ENCODE data around the gene HOATZ. TPM values are rescaled to one million over a fixed set of nuclear protein-coding genes. Genes with fewer than 3 reads are reported as not detected.

HOATZ gene
- not detected in 2 replicates for total RNA-seq

- H3K9me3 Mint-ChIP-seq: no peaks in the 10 kb centered on the region
- H3K4me1 Mint-ChIP-seq (ENCODE audit: low read depth): peaks cover 11% of the 10 kb centered on the region
- no peak within 1 kb of the TSS for H3K4me3 Mint-ChIP-seq (ENCODE audit: low read depth)
- peaks cover 36% of the 10 kb centered on the region for H3K27me3 Mint-ChIP-seq (ENCODE audit: low read depth)
- intact Hi-C loops (cut with micrococcal nuclease): no loop called here
- H3K36me3 Mint-ChIP-seq (ENCODE audit: low read depth): no peaks in the 10 kb centered on the region
- no peak within 1 kb of the TSS for H3K27ac Mint-ChIP-seq
- DNase-seq (ENCODE audit: low spot score): no peak
Observed at GRCh38 chr11:111514216-111515031, at the start of gene HOATZ. Gene HOATZ, plus strand, starts transcription at chr11:111514778. Its CDS starts 7 bp downstream, at chr11:111514785.

- no peak for DNase-seq (ENCODE audit: low spot score)
- intact Hi-C loops (cut with micrococcal nuclease): no loop called here
- Mint-ChIP-seq H3K4me3 (ENCODE audit: low read depth) (no peak overlapping the region), H3K4me1 (ENCODE audit: low read depth) (peaks cover 8% of the 10 kb centered on the region), H3K27me3 (ENCODE audit: low read depth) (peaks cover 20% of the 10 kb centered on the region), H3K27ac (no peak overlapping the region), H3K9me3 (no peaks in the 10 kb centered on the region), H3K36me3 (ENCODE audit: low read depth) (no peaks in the 10 kb centered on the region)
Observed at GRCh38 chr11:111465400-111465799, 49.2 kb upstream of the HOATZ start.

GRCh38 chr11:111466615-111467014 is 48.0 kb upstream of the HOATZ start:
- Mint-ChIP-seq H3K36me3 (ENCODE audit: low read depth) (no peaks in the 10 kb centered on the region), H3K27ac (no peak overlapping the region), H3K4me3 (ENCODE audit: low read depth) (no peak overlapping the region), H3K4me1 (ENCODE audit: low read depth) (peaks cover 8% of the 10 kb centered on the region), H3K9me3 (no peaks in the 10 kb centered on the region), H3K27me3 (ENCODE audit: low read depth) (peaks cover 15% of the 10 kb centered on the region)
- intact Hi-C loops (cut with micrococcal nuclease): no loop called here
- DNase-seq (ENCODE audit: low spot score): no peak

- intact Hi-C loops (cut with micrococcal nuclease): no loop called here
- Mint-ChIP-seq H3K9me3 (peaks cover 3% of the 10 kb centered on the region), H3K4me3 (ENCODE audit: low read depth) (no peak overlapping the region)
Observed at GRCh38 chr11:111469200-111469599, 45.4 kb upstream of the HOATZ start.

GRCh38 chr11:111472228-111472627 is 42.4 kb upstream of the HOATZ start:
- DNase-seq (ENCODE audit: low spot score): no peak
- Mint-ChIP-seq H3K36me3 (ENCODE audit: low read depth) (no peaks in the 10 kb centered on the region), H3K4me3 (ENCODE audit: low read depth) (no peak overlapping the region), H3K4me1 (ENCODE audit: low read depth) (peaks cover 5% of the 10 kb centered on the region), H3K27ac (no peak overlapping the region), H3K9me3 (peaks cover 3% of the 10 kb centered on the region), H3K27me3 (ENCODE audit: low read depth) (peaks cover 12% of the 10 kb centered on the region)
- intact Hi-C loops (cut with micrococcal nuclease): no loop called here

More at GRCh38 chr11:111469200-111469599, 45.4 kb upstream of the HOATZ start:
- no peak for DNase-seq (ENCODE audit: low spot score)
- Mint-ChIP-seq H3K36me3 (ENCODE audit: low read depth) (no peaks in the 10 kb centered on the region), H3K27ac (no peak overlapping the region), H3K27me3 (ENCODE audit: low read depth) (peaks cover 19% of the 10 kb centered on the region), H3K4me1 (ENCODE audit: low read depth) (peaks cover 8% of the 10 kb centered on the region)

GRCh38 chr11:111474432-111474831 is 40.1 kb upstream of the HOATZ start:
- DNase-seq (ENCODE audit: low spot score): no peak
- Mint-ChIP-seq H3K27ac (no peak overlapping the region), H3K27me3 (ENCODE audit: low read depth) (peaks cover 17% of the 10 kb centered on the region), H3K4me1 (ENCODE audit: low read depth) (peaks cover 2% of the 10 kb centered on the region), H3K4me3 (ENCODE audit: low read depth) (no peak overlapping the region), H3K36me3 (ENCODE audit: low read depth) (no peaks in the 10 kb centered on the region), H3K9me3 (peaks cover 3% of the 10 kb centered on the region)
- intact Hi-C loops (cut with micrococcal nuclease): no loop called here

GRCh38 chr11:111476366-111476765 is 38.2 kb upstream of the HOATZ start:
- H3K27ac Mint-ChIP-seq: no peak overlapping the region
- peaks cover 3% of the 10 kb centered on the region for H3K9me3 Mint-ChIP-seq
- no peak for DNase-seq (ENCODE audit: low spot score)
- intact Hi-C loops (cut with micrococcal nuclease): no loop called here
- H3K4me3 Mint-ChIP-seq (ENCODE audit: low read depth): no peak overlapping the region
- H3K36me3 Mint-ChIP-seq (ENCODE audit: low read depth): no peaks in the 10 kb centered on the region
- H3K4me1 Mint-ChIP-seq (ENCODE audit: low read depth): no peaks in the 10 kb centered on the region
- peaks cover 27% of the 10 kb centered on the region for H3K27me3 Mint-ChIP-seq (ENCODE audit: low read depth)

GRCh38 chr11:111476956-111477355 is 37.6 kb upstream of the HOATZ start:
- DNase-seq (ENCODE audit: low spot score): no peak
- intact Hi-C loops (cut with micrococcal nuclease): no loop called here
- Mint-ChIP-seq H3K4me1 (ENCODE audit: low read depth) (no peaks in the 10 kb centered on the region), H3K27me3 (ENCODE audit: low read depth) (peaks cover 27% of the 10 kb centered on the region), H3K9me3 (peaks cover 5% of the 10 kb centered on the region), H3K36me3 (ENCODE audit: low read depth) (no peaks in the 10 kb centered on the region), H3K27ac (no peak overlapping the region), H3K4me3 (ENCODE audit: low read depth) (no peak overlapping the region)

GRCh38 chr11:111477898-111478297 is 36.7 kb upstream of the HOATZ start:
- Mint-ChIP-seq H3K36me3 (ENCODE audit: low read depth) (no peaks in the 10 kb centered on the region), H3K4me3 (ENCODE audit: low read depth) (no peak overlapping the region), H3K27ac (no peak overlapping the region), H3K27me3 (ENCODE audit: low read depth) (peaks cover 31% of the 10 kb centered on the region), H3K4me1 (ENCODE audit: low read depth) (no peaks in the 10 kb centered on the region), H3K9me3 (peaks cover 13% of the 10 kb centered on the region)
- DNase-seq (ENCODE audit: low spot score): no peak
- intact Hi-C loops (cut with micrococcal nuclease): no loop called here

- H3K9me3 Mint-ChIP-seq: peaks cover 28% of the 10 kb centered on the region
- no peak overlapping the region for H3K27ac Mint-ChIP-seq
- peaks cover 40% of the 10 kb centered on the region for H3K27me3 Mint-ChIP-seq (ENCODE audit: low read depth)
- intact Hi-C loops (cut with micrococcal nuclease): no loop called here
- no peaks in the 10 kb centered on the region for H3K36me3 Mint-ChIP-seq (ENCODE audit: low read depth)
- no peaks in the 10 kb centered on the region for H3K4me1 Mint-ChIP-seq (ENCODE audit: low read depth)
- no peak for DNase-seq (ENCODE audit: low spot score)
- no peak overlapping the region for H3K4me3 Mint-ChIP-seq (ENCODE audit: low read depth)
Observed at GRCh38 chr11:111479666-111480065, 34.9 kb upstream of the HOATZ start.

GRCh38 chr11:111483431-111483830 is 31.1 kb upstream of the HOATZ start:
- no peaks in the 10 kb centered on the region for H3K36me3 Mint-ChIP-seq (ENCODE audit: low read depth)
- H3K27me3 Mint-ChIP-seq (ENCODE audit: low read depth): peaks cover 35% of the 10 kb centered on the region
- no peak for DNase-seq (ENCODE audit: low spot score)
- peaks cover 41% of the 10 kb centered on the region for H3K9me3 Mint-ChIP-seq
- no peak overlapping the region for H3K4me3 Mint-ChIP-seq (ENCODE audit: low read depth)
- H3K4me1 Mint-ChIP-seq (ENCODE audit: low read depth): no peaks in the 10 kb centered on the region
- H3K27ac Mint-ChIP-seq: no peak overlapping the region
- intact Hi-C loops (cut with micrococcal nuclease): no loop called here

GRCh38 chr11:111490496-111490895 is 24.1 kb upstream of the HOATZ start:
- Mint-ChIP-seq H3K4me3 (ENCODE audit: low read depth) (no peak overlapping the region), H3K36me3 (ENCODE audit: low read depth) (no peaks in the 10 kb centered on the region), H3K9me3 (peaks cover 12% of the 10 kb centered on the region), H3K27ac (no peak overlapping the region), H3K27me3 (ENCODE audit: low read depth) (peaks cover 22% of the 10 kb centered on the region), H3K4me1 (ENCODE audit: low read depth) (no peaks in the 10 kb centered on the region)
- DNase-seq (ENCODE audit: low spot score): no peak
- intact Hi-C loops (cut with micrococcal nuclease): no loop called here

- H3K27ac Mint-ChIP-seq: no peak overlapping the region
- peaks cover 40% of the 10 kb centered on the region for H3K27me3 Mint-ChIP-seq (ENCODE audit: low read depth)
- intact Hi-C loops (cut with micrococcal nuclease): no loop called here
- no peaks in the 10 kb centered on the region for H3K36me3 Mint-ChIP-seq (ENCODE audit: low read depth)
- no peak overlapping the region for H3K4me3 Mint-ChIP-seq (ENCODE audit: low read depth)
- no peaks in the 10 kb centered on the region for H3K4me1 Mint-ChIP-seq (ENCODE audit: low read depth)
- no peaks in the 10 kb centered on the region for H3K9me3 Mint-ChIP-seq
- no peak for DNase-seq (ENCODE audit: low spot score)
Observed at GRCh38 chr11:111494040-111494439, 20.5 kb upstream of the HOATZ start.

All from activated T-helper 2 cell treated with anti-CD3 and anti-CD28 coated beads, Interferon-gamma antibody, Interleukin-2, Interleukin-4, amounts not matched to agents 10 μg/mL and 5 μg/mL and 100 μg/mL, durations not matched to agents 14 hours and 24 hours and 36 hours (primary cell).